HepG2 (cell line): ENCODE results near the gene MEF2B. TPM values are rescaled to one million over a fixed set of nuclear protein-coding genes. Genes with fewer than 3 reads are reported as not detected.

Experiments used
- CCAR2 ChIP-seq: fragments of 200-400 bp; formaldehyde crosslinking; optimal IDR thresholded peaks from 2 replicates; pipeline ENCODE3; 2018; ENCODE audit warnings: low read depth, mild to moderate bottlenecking, low read length, moderate library complexity
- GPBP1L1 ChIP-seq: sonication (generic); formaldehyde crosslinking; IDR thresholded peaks from 2 replicates; pipeline ENCODE4 v1.5.0; 2020; ENCODE audit warnings: mild to moderate bottlenecking, missing genetic modification reagents
- HDAC6 ChIP-seq: fragments of 200-600 bp; sonication (generic); IDR thresholded peaks from 2 replicates; pipeline ENCODE4 v1.7.0; 2017; ENCODE audit warnings: mild to moderate bottlenecking, antibody characterized with exemption, low read length, low read depth
- KDM5B ChIP-seq: sonication (generic); formaldehyde crosslinking; IDR thresholded peaks from 2 replicates; pipeline ENCODE4 v1.4.0; 2020; ENCODE audit warnings: missing genetic modification reagents, mild to moderate bottlenecking, borderline replicate concordance
- MLLT10 ChIP-seq: sonication (generic); formaldehyde crosslinking; IDR thresholded peaks from 2 replicates; pipeline ENCODE4 v1.4.0; 2020; ENCODE audit warnings: missing genetic modification reagents
- NFAT5 ChIP-seq: sonication (generic); formaldehyde crosslinking; IDR thresholded peaks from 2 replicates; pipeline ENCODE4 v1.4.0; 2020; ENCODE audit warnings: missing genetic modification reagents
- SIN3B ChIP-seq: fragments of 150-350 bp; IDR thresholded peaks from 2 replicates; pipeline ENCODE4 v1.6.1; 2014; ENCODE audit warnings: low read length
- SNAPC4 ChIP-seq: sonication (generic); formaldehyde crosslinking; IDR thresholded peaks from 2 replicates; pipeline ENCODE4 v1.4.0; 2020; ENCODE audit warnings: mild to moderate bottlenecking, missing genetic modification reagents
- TRIM22 ChIP-seq: fragments of 450-650 bp; IDR thresholded peaks from 2 replicates; pipeline ENCODE4 v1.6.1; 2017
- ZKSCAN8 ChIP-seq: IDR thresholded peaks from 2 replicates; pipeline ENCODE4 v1.6.1; 2016; ENCODE audit warnings: borderline replicate concordance, missing genetic modification reagents, missing compliant biosample characterization
- ZNF33A ChIP-seq: sonication (generic); formaldehyde crosslinking; IDR thresholded peaks from 2 replicates; pipeline ENCODE4 v1.5.1; 2020; ENCODE audit warnings: missing genetic modification reagents, mild to moderate bottlenecking, moderate library complexity, borderline replicate concordance
- ZNF720 ChIP-seq: sonication (generic); formaldehyde crosslinking; IDR thresholded peaks from 2 replicates; pipeline ENCODE4 v1.4.0; 2020; ENCODE audit warnings: missing genetic modification reagents
- polyA plus RNA-seq, 8 experiments: library from polyadenylated mRNA; depleted of rRNA in 3 of 8; stranded (reverse) in 7 of 8; unstranded in 1 of 8; fragments of >200 nt; fragmentation: Illumina TruSeq in 4 of 8; extraction: Trizol in 4 of 8; gene quantifications; 2 replicates each; pipeline versions ENCODE4 v1.2.1 to v1.2.3, GENCODE V29; 2011 to 2016; ENCODE audit warnings: low read depth in 4 of 8, missing spikeins in 1 of 8, mixed read lengths in 1 of 8; ENCODE audit not compliant: insufficient read depth in 1 of 8
- total RNA-seq, 5 experiments: library from RNA; depleted of rRNA; stranded (reverse); fragments of >200 nt; fragmentation: Illumina TruSeq; extraction: Trizol; gene quantifications; 2 replicates each; pipeline ENCODE4 v1.2.3, GENCODE V29; 2016; ENCODE audit warnings: low read depth in 1 of 5

The MEF2B gene
- total and polyA plus RNA-seq, 2 of the 13 experiments (the other 11 are each of a cell fraction or from before 2014, with no cell fraction given) = 1.2 to 1.7 TPM

GRCh38 chr19:19096641-19097627, 73.1 kb downstream of the MEF2B start (continued):
- TF ChIP-seq KDM5B (CRISPR knock-in tag) (peak; percentile 55; the same call in 1 of the 2 replicates), TRIM22 (no peak), ZKSCAN8 (CRISPR knock-in tag) (0 out of 2 replicates have a peak, but pooled peaks have one; percentile 52), ZNF33A (CRISPR knock-in tag) (no peak), CCAR2 (no peak), MLLT10 (no peak), GPBP1L1 (CRISPR knock-in tag) (no peak), SIN3B (no peak), ZNF720 (CRISPR knock-in tag) (no peak), NFAT5 (CRISPR knock-in tag) (peak; percentile 54; the same call in 1 of the 2 replicates), SNAPC4 (CRISPR knock-in tag) (no peak), HDAC6 (no peak)
